ENCODE measurements around the gene FBRS.

FBRS gene

DNA sequence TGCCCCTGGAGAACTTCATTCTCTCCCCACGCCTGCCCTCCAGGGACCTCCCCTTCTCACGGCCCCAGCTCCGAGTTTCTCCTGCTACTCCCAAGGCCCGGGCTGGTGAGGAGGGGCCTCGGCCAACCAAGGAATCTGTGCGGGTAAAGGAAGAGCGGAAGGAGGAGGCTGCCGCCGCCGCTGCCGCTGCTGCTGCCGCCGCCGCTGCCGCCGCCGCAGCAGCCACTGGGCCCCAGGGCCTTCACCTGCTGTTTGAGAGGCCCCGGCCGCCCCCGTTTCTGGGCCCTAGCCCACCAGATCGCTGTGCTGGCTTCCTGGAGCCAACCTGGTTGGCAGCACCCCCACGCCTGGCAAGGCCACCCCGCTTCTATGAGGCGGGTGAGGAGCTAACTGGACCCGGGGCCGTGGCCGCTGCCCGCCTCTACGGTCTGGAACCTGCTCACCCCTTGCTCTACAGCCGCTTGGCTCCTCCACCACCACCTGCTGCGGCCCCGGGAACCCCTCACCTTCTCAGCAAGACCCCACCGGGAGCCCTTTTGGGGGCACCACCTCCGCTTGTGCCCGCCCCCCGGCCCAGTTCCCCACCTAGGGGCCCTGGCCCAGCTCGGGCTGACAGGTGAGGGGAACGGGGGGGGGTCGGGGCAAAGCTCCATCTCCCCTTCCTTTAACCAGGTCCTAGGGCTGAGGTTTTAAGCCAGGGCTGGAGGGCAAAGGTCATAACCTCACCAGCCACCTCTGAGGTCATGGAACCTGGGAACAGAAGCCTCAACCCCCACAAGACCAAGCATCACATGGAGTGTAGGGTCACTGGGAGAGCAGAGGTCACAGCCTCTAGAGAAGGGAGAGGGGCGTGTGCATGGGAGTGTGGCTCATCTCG is 11.0 kb downstream of the FBRS start:
- Histone ChIP-seq H2AK5ac (ENCODE audit: low read length) (no peak overlapping the region), H3K27me3 (ENCODE audit: insufficient read depth, low read length, poor library complexity) (peaks cover 6% of the 10 kb centered on the region), H3K23ac (ENCODE audit: low read length) (no peak overlapping the region), H3K27ac (ENCODE audit: low read depth, low read length) (no peak overlapping the region), H3K36me3 (ENCODE audit: control insufficient read depth, insufficient read depth, low read length) (peaks cover 3% of the 10 kb centered on the region), H2BK5ac (ENCODE audit: low read length) (no peak overlapping the region), H3K4me2 (ENCODE audit: low read length) (no peak overlapping the region), H4K5ac (ENCODE audit: low read length) (no peak overlapping the region), H3K79me1 (ENCODE audit: low read length) (no peaks in the 10 kb centered on the region), H3K56ac (ENCODE audit: low read length) (no peak overlapping the region), H2BK120ac (ENCODE audit: low read depth, low read length) (no peak overlapping the region), H3K18ac (ENCODE audit: low read length) (no peak overlapping the region), H4K8ac (ENCODE audit: low read depth, low read length) (no peak overlapping the region), H3K4me1 (ENCODE audit: control insufficient read depth, low read depth, low read length) (no peaks in the 10 kb centered on the region), H3K4me3 (ENCODE audit: low read length) (no peak overlapping the region), H3K9ac (ENCODE audit: low read length) (no peak overlapping the region), H3K4ac (ENCODE audit: low read depth, low read length) (no peak overlapping the region), H3K79me2 (ENCODE audit: control insufficient read depth, insufficient read depth, low read length) (no peaks in the 10 kb centered on the region), H2BK15ac (replicated peaks; ENCODE audit: low read depth) (no peak overlapping the region)
- no peak for DNase-seq
- WGBS (ENCODE audit: extremely low coverage, insufficient coverage, low lambda C conversion rate), result no CpG with 5 or more reads among the region's 41 CpGs

GRCh38 chr16:30669903-30670824 is 11.9 kb downstream of the FBRS start:
- H3K79me2 ChIP-seq (ENCODE audit: control insufficient read depth, insufficient read depth, low read length), result no peaks in the 10 kb centered on the region
- H3K79me1 ChIP-seq (ENCODE audit: low read length), result no peaks in the 10 kb centered on the region
- H3K4me3 ChIP-seq (ENCODE audit: low read length), result no peak overlapping the region
- H4K5ac ChIP-seq (ENCODE audit: low read length), result no peak overlapping the region
- DNase-seq, result no peak
- H3K9ac ChIP-seq (ENCODE audit: low read length), result no peak overlapping the region
- no peak overlapping the region for H3K18ac ChIP-seq (ENCODE audit: low read length)
- no peak overlapping the region for H2AK5ac ChIP-seq (ENCODE audit: low read length)
- H3K4me1 ChIP-seq (ENCODE audit: control insufficient read depth, low read depth, low read length), result no peaks in the 10 kb centered on the region
- H3K36me3 ChIP-seq (ENCODE audit: control insufficient read depth, insufficient read depth, low read length), result peaks cover 3% of the 10 kb centered on the region
- H3K4ac ChIP-seq (ENCODE audit: low read depth, low read length), result no peak overlapping the region
- H3K4me2 ChIP-seq (ENCODE audit: low read length), result no peak overlapping the region
- no peak overlapping the region for H2BK5ac ChIP-seq (ENCODE audit: low read length)
- WGBS (ENCODE audit: extremely low coverage, insufficient coverage, low lambda C conversion rate), result no CpG with 5 or more reads among the region's 14 CpGs
- no peak overlapping the region for H2BK15ac ChIP-seq (replicated peaks; ENCODE audit: low read depth)
- H3K27ac ChIP-seq (ENCODE audit: low read depth, low read length), result no peak overlapping the region
- no peak overlapping the region for H3K23ac ChIP-seq (ENCODE audit: low read length)
- H4K8ac ChIP-seq (ENCODE audit: low read depth, low read length), result no peak overlapping the region
- peaks cover 7% of the 10 kb centered on the region for H3K27me3 ChIP-seq (ENCODE audit: insufficient read depth, low read length, poor library complexity)
- no peak overlapping the region for H3K56ac ChIP-seq (ENCODE audit: low read length)
- no peak overlapping the region for H2BK120ac ChIP-seq (ENCODE audit: low read depth, low read length)

GRCh38 chr16:30675143-30675542 is 16.9 kb downstream of the FBRS start:
- Histone ChIP-seq H3K79me2 (ENCODE audit: control insufficient read depth, insufficient read depth, low read length) (no peaks in the 10 kb centered on the region), H4K5ac (ENCODE audit: low read length) (no peak overlapping the region), H4K8ac (ENCODE audit: low read depth, low read length) (no peak overlapping the region), H3K23ac (ENCODE audit: low read length) (no peak overlapping the region), H3K9ac (ENCODE audit: low read length) (no peak overlapping the region), H2BK5ac (ENCODE audit: low read length) (no peak overlapping the region), H3K27me3 (ENCODE audit: insufficient read depth, low read length, poor library complexity) (peaks cover 16% of the 10 kb centered on the region), H3K4ac (ENCODE audit: low read depth, low read length) (no peak overlapping the region), H3K36me3 (ENCODE audit: control insufficient read depth, insufficient read depth, low read length) (no peaks in the 10 kb centered on the region), H3K56ac (ENCODE audit: low read length) (no peak overlapping the region), H2BK15ac (replicated peaks; ENCODE audit: low read depth) (no peak overlapping the region), H3K27ac (ENCODE audit: low read depth, low read length) (no peak overlapping the region), H3K4me1 (ENCODE audit: control insufficient read depth, low read depth, low read length) (no peaks in the 10 kb centered on the region), H2AK5ac (ENCODE audit: low read length) (no peak overlapping the region), H3K18ac (ENCODE audit: low read length) (no peak overlapping the region), H3K4me2 (ENCODE audit: low read length) (no peak overlapping the region), H2BK120ac (ENCODE audit: low read depth, low read length) (no peak overlapping the region), H3K4me3 (ENCODE audit: low read length) (no peak overlapping the region), H3K79me1 (ENCODE audit: low read length) (no peaks in the 10 kb centered on the region)
- no CpG with 5 or more reads among the region's 10 CpGs for WGBS (ENCODE audit: extremely low coverage, insufficient coverage, low lambda C conversion rate)
- DNase-seq, result no peak

GRCh38 chr16:30677931-30678585 is 19.8 kb downstream of the FBRS start:
- Histone ChIP-seq H2BK120ac (ENCODE audit: low read depth, low read length) (no peak overlapping the region), H3K4ac (ENCODE audit: low read depth, low read length) (no peak overlapping the region), H2AK5ac (ENCODE audit: low read length) (no peak overlapping the region), H3K18ac (ENCODE audit: low read length) (no peak overlapping the region), H3K79me1 (ENCODE audit: low read length) (no peaks in the 10 kb centered on the region), H3K79me2 (ENCODE audit: control insufficient read depth, insufficient read depth, low read length) (no peaks in the 10 kb centered on the region), H3K36me3 (ENCODE audit: control insufficient read depth, insufficient read depth, low read length) (no peaks in the 10 kb centered on the region), H3K23ac (ENCODE audit: low read length) (no peak overlapping the region), H3K27ac (ENCODE audit: low read depth, low read length) (no peak overlapping the region), H4K8ac (ENCODE audit: low read depth, low read length) (no peak overlapping the region), H2BK5ac (ENCODE audit: low read length) (no peak overlapping the region), H3K4me2 (ENCODE audit: low read length) (no peak overlapping the region), H3K56ac (ENCODE audit: low read length) (no peak overlapping the region), H3K4me3 (ENCODE audit: low read length) (no peak overlapping the region), H4K5ac (ENCODE audit: low read length) (no peak overlapping the region), H3K4me1 (ENCODE audit: control insufficient read depth, low read depth, low read length) (no peaks in the 10 kb centered on the region), H3K9ac (ENCODE audit: low read length) (no peak overlapping the region), H3K27me3 (ENCODE audit: insufficient read depth, low read length, poor library complexity) (peaks cover 20% of the 10 kb centered on the region), H2BK15ac (replicated peaks; ENCODE audit: low read depth) (no peak overlapping the region)
- WGBS (ENCODE audit: extremely low coverage, insufficient coverage, low lambda C conversion rate), result no CpG with 5 or more reads among the region's 11 CpGs
- DNase-seq, result peak; percentile 36

- Histone ChIP-seq H3K56ac (ENCODE audit: low read length) (no peak overlapping the region), H3K79me1 (ENCODE audit: low read length) (no peaks in the 10 kb centered on the region), H3K79me2 (ENCODE audit: control insufficient read depth, insufficient read depth, low read length) (no peaks in the 10 kb centered on the region), H3K18ac (ENCODE audit: low read length) (no peak overlapping the region), H2BK120ac (ENCODE audit: low read depth, low read length) (no peak overlapping the region), H2BK5ac (ENCODE audit: low read length) (no peak overlapping the region), H3K4me3 (ENCODE audit: low read length) (no peak overlapping the region), H3K23ac (ENCODE audit: low read length) (no peak overlapping the region), H2BK15ac (replicated peaks; ENCODE audit: low read depth) (no peak overlapping the region), H3K9ac (ENCODE audit: low read length) (no peak overlapping the region), H2AK5ac (ENCODE audit: low read length) (no peak overlapping the region), H4K5ac (ENCODE audit: low read length) (no peak overlapping the region), H3K4ac (ENCODE audit: low read depth, low read length) (no peak overlapping the region), H3K36me3 (ENCODE audit: control insufficient read depth, insufficient read depth, low read length) (no peaks in the 10 kb centered on the region), H3K27me3 (ENCODE audit: insufficient read depth, low read length, poor library complexity) (peaks cover 18% of the 10 kb centered on the region), H3K4me2 (ENCODE audit: low read length) (no peak overlapping the region), H4K8ac (ENCODE audit: low read depth, low read length) (no peak overlapping the region), H3K4me1 (ENCODE audit: control insufficient read depth, low read depth, low read length) (no peaks in the 10 kb centered on the region), H3K27ac (ENCODE audit: low read depth, low read length) (no peak overlapping the region)
- WGBS (ENCODE audit: extremely low coverage, insufficient coverage, low lambda C conversion rate), result no CpG with 5 or more reads among the region's 3 CpGs
- DNase-seq, result no peak
Measured at GRCh38 chr16:30678586-30678970, 20.3 kb downstream of the FBRS start.

All from mesendoderm (in vitro differentiated cells).